Cerebellar cortex (tissue), 1 donor: ENCODE measurements around the gene ARHGEF2.

Experiments
- DNase-seq: peaks from one replicate; pipeline ENCODE4 v3.0.0-alpha.2; 2015; ENCODE audit warnings: low spot score

The ARHGEF2 gene

GRCh38 chr1:155971910-155972809, 6.2 kb downstream of the ARHGEF2 start:
- DNase-seq, result no peak

GRCh38 chr1:155970531-155971167, 7.7 kb downstream of the ARHGEF2 start:
- peak; percentile 72 for DNase-seq

DNA sequence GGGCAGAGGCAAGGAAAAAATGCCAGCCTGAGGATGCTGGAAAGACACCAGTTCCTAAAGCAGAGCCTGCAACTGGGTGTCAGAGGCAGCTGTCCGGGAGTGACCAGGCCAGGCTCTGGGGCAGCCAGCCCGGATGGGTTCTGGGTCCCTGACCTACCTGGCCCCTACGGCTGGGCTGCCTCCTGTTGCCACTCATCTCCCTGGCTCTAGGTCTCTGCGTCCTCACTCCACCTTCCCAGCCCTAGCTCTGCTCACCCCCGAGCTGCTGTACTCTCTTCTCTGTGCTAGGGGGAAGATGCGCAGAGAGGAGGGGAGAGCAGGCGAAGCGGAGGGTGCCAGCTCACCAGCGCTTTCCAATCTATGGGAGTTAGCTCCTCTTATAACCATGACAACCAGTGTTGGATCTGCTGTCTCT, 9.0 kb downstream of the ARHGEF2 start:
- no peak for DNase-seq

DNA sequence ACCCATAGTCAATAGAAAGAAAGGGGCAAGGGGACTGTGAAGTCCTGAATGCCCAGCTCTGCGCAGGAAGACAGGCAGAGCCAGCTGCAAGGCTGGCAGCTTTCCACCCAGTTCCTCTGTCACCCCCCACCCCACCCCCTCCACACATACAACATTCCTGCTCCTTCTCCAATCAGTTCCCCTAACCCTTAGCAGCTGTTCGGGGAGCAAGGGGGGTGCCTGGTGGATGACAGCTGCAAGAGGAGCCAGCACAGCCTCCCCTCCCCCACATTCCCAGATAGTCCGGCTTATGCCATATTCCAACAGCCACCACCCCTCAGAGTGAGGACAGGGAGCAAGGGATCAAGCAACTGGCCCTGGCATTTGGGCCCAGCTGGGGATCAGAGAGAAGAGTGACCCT, 9.7 kb downstream of the ARHGEF2 start:
- no peak for DNase-seq

- DNase-seq, result no peak
Measured at GRCh38 chr1:155968051-155968400, 10.3 kb downstream of the ARHGEF2 start.

- DNase-seq, result peak; percentile 53
Measured at GRCh38 chr1:155967341-155968050, 10.9 kb downstream of the ARHGEF2 start.

- DNase-seq, result no peak
Measured at GRCh38 chr1:155966750-155967149, 11.6 kb downstream of the ARHGEF2 start.

- no peak for DNase-seq
Measured at GRCh38 chr1:155966135-155966534, 12.2 kb downstream of the ARHGEF2 start.

- peak; percentile 1 for DNase-seq
Measured at GRCh38 chr1:155964193-155964592, 14.2 kb downstream of the ARHGEF2 start.

GRCh38 chr1:155962599-155963211, 15.6 kb downstream of the ARHGEF2 start:
- DNase-seq, result peak; percentile 28

DNA sequence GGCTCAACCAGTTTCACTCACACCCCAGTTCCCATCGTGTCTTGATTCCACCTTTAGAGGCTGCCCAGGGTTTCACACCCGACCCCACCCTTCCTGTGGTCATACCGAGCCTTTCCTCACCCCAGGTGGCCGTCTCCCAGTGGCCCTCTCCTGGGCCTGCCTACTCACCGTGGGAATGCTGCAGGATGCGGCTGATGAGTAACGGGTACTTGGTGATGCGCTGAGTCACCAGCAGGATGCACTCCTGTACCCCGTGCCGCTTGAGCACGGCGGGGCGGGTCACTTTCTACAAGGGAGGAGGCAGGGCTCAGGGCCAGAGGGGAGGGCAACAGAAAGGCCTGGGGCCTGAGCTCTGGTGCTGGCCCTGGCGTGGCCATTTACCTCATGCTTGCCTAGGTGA, 16.4 kb downstream of the ARHGEF2 start:
- peak; percentile 75 for DNase-seq

DNA sequence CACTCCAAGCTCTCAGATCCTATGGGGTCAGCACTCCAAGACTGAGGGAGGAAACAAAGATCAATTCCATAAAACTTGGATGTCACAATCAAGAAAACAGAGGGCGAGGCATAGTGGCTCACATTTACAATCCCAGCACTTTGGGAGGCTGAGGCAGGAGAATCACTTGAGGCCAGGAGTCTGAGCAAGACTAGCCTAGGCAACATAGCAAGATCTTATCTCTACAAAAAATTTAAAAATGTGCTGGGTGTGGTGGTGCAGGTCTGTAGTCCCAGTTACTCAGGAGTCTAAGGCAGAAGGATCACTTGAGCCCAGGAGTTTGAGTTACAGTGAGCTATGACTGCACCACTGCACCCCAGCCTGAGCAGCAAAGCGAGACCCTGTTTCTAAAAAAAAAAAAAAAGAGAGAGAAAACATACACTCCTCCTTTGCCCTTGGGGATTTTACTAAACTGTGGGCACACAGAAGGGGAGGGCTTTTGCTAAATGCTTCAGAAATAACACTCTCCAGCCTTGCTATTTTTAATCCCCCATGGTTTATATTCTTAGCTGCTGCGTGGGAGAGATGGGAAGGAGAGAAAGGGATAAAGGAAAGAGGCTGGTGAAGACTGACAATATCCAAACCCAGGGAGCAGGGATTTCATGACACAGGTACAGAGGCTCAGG, 18.1 kb downstream of the ARHGEF2 start:
- peak; percentile 13 for DNase-seq

DNA sequence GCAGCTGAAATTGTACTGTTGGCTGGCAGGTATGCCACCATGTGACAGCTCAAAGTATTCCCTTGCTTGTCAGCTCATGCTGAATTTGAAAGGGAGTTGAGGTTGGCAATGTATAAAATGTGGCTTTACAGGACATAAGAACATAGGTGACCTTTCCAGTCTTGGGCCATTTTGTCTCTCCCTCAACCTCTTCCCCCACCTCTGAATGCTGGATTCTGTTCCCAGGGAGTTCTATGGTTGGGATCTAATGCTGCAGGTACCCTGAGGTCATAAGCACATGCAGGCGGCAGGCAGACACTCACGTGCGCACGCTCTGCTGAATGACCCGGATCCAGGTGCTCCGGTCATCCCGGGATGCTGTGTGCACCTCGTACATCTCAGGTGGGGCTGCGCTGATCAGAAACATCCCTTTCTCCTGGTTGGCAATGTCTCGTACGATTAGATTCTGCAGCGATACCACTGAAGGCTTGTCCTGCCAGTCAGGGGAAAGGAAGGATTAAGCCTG, 20.9 kb downstream of the ARHGEF2 start:
- peak; percentile 12 for DNase-seq

DNA sequence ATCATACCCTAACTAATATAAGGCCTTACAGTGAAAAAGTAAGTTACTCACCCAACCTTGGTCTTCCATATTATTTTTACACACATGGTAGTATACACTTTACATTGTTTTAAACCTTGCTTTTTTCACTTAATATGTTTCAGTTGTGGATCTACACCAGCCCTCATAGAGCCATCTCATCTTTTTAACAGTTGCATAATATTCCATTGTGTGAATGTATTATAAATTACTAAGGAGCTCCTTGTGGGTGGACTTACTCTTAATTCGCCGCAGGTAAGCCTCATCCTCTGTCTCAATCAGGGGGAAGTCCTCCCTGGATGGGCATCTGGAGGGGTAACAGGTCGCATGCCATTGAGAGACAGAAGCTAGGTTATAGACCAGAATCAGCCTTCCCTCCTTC, 23.7 kb downstream of the ARHGEF2 start:
- no peak for DNase-seq

- no peak for DNase-seq
Measured at GRCh38 chr1:155952505-155952890, 25.8 kb downstream of the ARHGEF2 start.

DNA sequence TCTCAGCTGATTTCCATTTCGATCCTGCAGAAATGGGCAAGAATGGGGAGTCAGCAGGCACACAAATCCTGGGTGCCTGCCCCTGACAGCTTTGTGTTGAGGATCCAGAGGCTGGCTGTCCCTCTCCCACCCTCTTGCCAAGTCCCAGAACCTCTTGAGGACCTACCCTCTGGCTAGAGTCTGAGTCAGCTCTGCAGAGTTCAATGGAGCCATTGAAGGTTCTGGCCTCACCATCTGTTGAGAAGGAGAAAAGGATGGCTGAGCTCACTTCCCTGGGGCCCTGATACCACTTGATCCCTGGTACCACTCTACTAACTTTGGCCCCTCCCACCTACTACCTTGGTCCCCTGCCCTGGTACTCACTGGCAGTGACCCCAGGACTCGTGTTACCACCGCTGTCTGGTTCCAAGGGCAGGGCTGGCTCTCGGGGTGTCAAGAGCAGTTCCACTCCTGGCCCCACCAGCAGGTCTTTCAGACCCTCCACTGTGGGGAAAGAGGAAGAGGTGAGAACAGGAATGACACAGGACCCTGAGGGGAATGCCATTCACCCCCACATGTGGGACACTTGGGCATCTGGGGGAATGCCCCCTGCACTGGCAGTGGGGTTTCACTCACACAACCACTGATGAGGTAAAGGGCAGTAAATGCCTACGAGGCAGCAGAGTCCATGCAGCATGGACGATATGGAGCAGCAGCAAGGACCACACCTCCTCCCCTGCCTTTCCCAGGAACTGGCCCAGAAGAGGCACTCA, 26.4 kb downstream of the ARHGEF2 start:
- no peak for DNase-seq

DNA sequence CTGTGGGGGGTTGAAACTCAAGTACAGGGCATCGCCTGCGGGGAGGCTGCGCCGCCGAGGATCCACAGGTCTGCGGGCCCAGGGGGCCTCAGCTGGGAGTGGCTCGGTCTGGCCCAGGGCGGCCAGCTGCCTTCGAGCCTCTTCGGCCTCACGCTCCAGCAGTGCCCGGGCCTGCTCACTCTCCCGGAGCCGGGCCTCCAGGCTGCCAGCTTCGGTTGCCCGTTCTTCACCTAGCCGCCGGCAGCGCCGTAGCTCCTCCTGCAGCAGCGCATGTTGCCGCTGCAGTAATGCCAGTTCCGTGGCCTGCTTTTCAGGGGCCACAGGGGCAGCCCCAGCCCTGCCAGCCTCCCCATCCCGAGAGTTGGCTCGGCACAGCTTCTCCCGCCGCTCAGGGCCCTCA, 27.5 kb downstream of the ARHGEF2 start:
- DNase-seq, result no peak

- DNase-seq, result no peak
Measured at GRCh38 chr1:155947741-155948140, 30.6 kb downstream of the ARHGEF2 start.

GRCh38 chr1:155947292-155947691, 31.1 kb downstream of the ARHGEF2 start:
- no peak for DNase-seq

- no peak for DNase-seq
Measured at GRCh38 chr1:155946633-155947219, 31.6 kb downstream of the ARHGEF2 start.

DNA sequence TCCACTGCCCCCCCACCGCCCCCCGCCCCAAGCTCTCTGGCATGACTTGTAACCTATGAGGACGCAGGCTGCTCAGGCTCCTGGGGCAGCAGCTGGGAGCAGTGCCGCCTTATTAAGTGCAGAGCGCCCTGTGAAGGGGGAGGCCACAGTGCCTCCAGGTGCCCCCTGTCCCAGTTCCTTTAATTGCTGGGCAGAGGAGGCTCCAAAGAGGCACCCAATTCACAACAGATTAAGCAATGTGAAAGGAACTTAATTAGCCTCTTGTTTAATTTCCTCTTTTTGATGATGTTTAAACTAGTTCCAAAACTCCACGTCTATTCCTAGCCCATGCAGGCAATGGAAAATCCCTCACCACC, 33.9 kb downstream of the ARHGEF2 start:
- no peak for DNase-seq
